ENCODE results near the gene MEN1.

Gene MEN1

GRCh38 chr11:64854157-64854533, 43.8 kb upstream of the MEN1 start:
- TF ChIP-seq CSDC2 (CRISPR knock-in tag; IDR thresholded peaks at IDR 0.05) (no peak), ZNF565 (CRISPR knock-in tag; conservative IDR thresholded peaks at IDR 0.05; ENCODE audit: low read depth) (no peak), OSR1 (CRISPR knock-in tag; IDR thresholded peaks at IDR 0.05) (no peak), TSHZ2 (CRISPR knock-in tag; IDR thresholded peaks at IDR 0.05) (no peak), BACH2 (CRISPR knock-in tag; IDR thresholded peaks at IDR 0.05; ENCODE audit: borderline replicate concordance) (no peak), ZC3H10 (CRISPR knock-in tag; IDR thresholded peaks at IDR 0.05) (no peak), ESRRG (CRISPR knock-in tag; IDR thresholded peaks at IDR 0.05) (no peak), CREB5 (CRISPR knock-in tag; IDR thresholded peaks at IDR 0.05; ENCODE audit: low read depth) (no peak), ZNF8 (CRISPR knock-in tag; IDR thresholded peaks at IDR 0.05) (no peak), ISL1 (CRISPR knock-in tag; IDR thresholded peaks at IDR 0.05) (no peak), ZFP30 (CRISPR knock-in tag; IDR thresholded peaks at IDR 0.05) (no peak), RARB (CRISPR knock-in tag; IDR thresholded peaks at IDR 0.05) (no peak), ZFP3 (CRISPR knock-in tag; IDR thresholded peaks at IDR 0.05) (no peak), GLIS3 (CRISPR knock-in tag; IDR thresholded peaks at IDR 0.05) (no peak)
- ATAC-seq = no peak

- TF ChIP-seq TCF4 (CRISPR knock-in tag; IDR thresholded peaks at IDR 0.05; ENCODE audit: borderline replicate concordance) (no peak), CREB5 (CRISPR knock-in tag; IDR thresholded peaks at IDR 0.05; ENCODE audit: low read depth) (no peak), PATZ1 (CRISPR knock-in tag; IDR thresholded peaks at IDR 0.05; ENCODE audit: borderline replicate concordance) (no peak), ISL1 (CRISPR knock-in tag; IDR thresholded peaks at IDR 0.05) (no peak), ZFP30 (CRISPR knock-in tag; IDR thresholded peaks at IDR 0.05) (no peak), ZNF565 (CRISPR knock-in tag; conservative IDR thresholded peaks at IDR 0.05; ENCODE audit: low read depth) (no peak), TOX (CRISPR knock-in tag; IDR thresholded peaks at IDR 0.05; ENCODE audit: borderline replicate concordance) (no peak), TSHZ2 (CRISPR knock-in tag; IDR thresholded peaks at IDR 0.05) (no peak), ZFP3 (CRISPR knock-in tag; IDR thresholded peaks at IDR 0.05) (no peak), PPARA (CRISPR knock-in tag; IDR thresholded peaks at IDR 0.05; ENCODE audit: borderline replicate concordance) (no peak), GLIS3 (CRISPR knock-in tag; IDR thresholded peaks at IDR 0.05) (no peak), ZC3H10 (CRISPR knock-in tag; IDR thresholded peaks at IDR 0.05) (no peak)
- ATAC-seq = no peak
Measured at GRCh38 chr11:64853709-64854108, 43.4 kb upstream of the MEN1 start.

- ATAC-seq = no peak
- TF ChIP-seq CREB5 (CRISPR knock-in tag; IDR thresholded peaks at IDR 0.05; ENCODE audit: low read depth) = no peak
- no peak for TF ChIP-seq ZC3H10 (CRISPR knock-in tag; IDR thresholded peaks at IDR 0.05)
- no peak for TF ChIP-seq ZFP30 (CRISPR knock-in tag; IDR thresholded peaks at IDR 0.05)
- TF ChIP-seq ZFP3 (CRISPR knock-in tag; IDR thresholded peaks at IDR 0.05) = no peak
- TF ChIP-seq GLIS3 (CRISPR knock-in tag; IDR thresholded peaks at IDR 0.05) = no peak
- TF ChIP-seq ZNF565 (CRISPR knock-in tag; conservative IDR thresholded peaks at IDR 0.05; ENCODE audit: low read depth) = no peak
- TF ChIP-seq SNAI2 (CRISPR knock-in tag; IDR thresholded peaks at IDR 0.05) = no peak
- no peak for TF ChIP-seq ZNF8 (CRISPR knock-in tag; IDR thresholded peaks at IDR 0.05)
Measured at GRCh38 chr11:64852804-64853509, 42.6 kb upstream of the MEN1 start.
